Large intestine (tissue), 3 donors: ENCODE results near the gene DGKE. TPM values are rescaled to one million over a fixed set of nuclear protein-coding genes. Genes with fewer than 3 reads are reported as not detected.

Experiments used
- DNase-seq, 2 donors: peaks; one replicate each; pipeline versions ENCODE4 v3.0.0 to v3.0.0-alpha.2; 2013
- H3K27ac ChIP-seq: one replicate; pipeline ENCODE4 v1.5.1; 2013; ENCODE audit warnings: low read length
- H3K27me3 ChIP-seq: 2 replicates; pipeline ENCODE4 v1.6.1; 2013; ENCODE audit warnings: low read length; ENCODE audit not compliant: control insufficient read depth, insufficient read depth
- H3K36me3 ChIP-seq: 2 replicates; pipeline ENCODE4 v1.6.1; 2013; ENCODE audit warnings: low read length; ENCODE audit not compliant: control insufficient read depth, insufficient read depth
- H3K4me1 ChIP-seq: one replicate; pipeline ENCODE4 v1.6.1; 2013; ENCODE audit warnings: low read length; ENCODE audit not compliant: control insufficient read depth, insufficient read depth
- H3K4me3 ChIP-seq: one replicate; pipeline ENCODE4 v1.5.1; 2013; ENCODE audit warnings: low read length
- H3K9me3 ChIP-seq: one replicate; pipeline ENCODE4 v1.6.1; 2013; ENCODE audit warnings: mild to moderate bottlenecking, low read depth, low read length, moderate library complexity; ENCODE audit not compliant: control insufficient read depth
- WGBS: methylation state at CpG from one replicate; pipeline ENCODE4 v1.1.5; 2013; ENCODE audit warnings: low lambda C conversion rate; ENCODE audit not compliant: insufficient coverage; 5-methylcytosine and 5-hydroxymethylcytosine counted together
- polyA plus RNA-seq: library from polyadenylated mRNA; unstranded; fragments of 120-200 nt; gene quantifications from one replicate; pipeline ENCODE4 v1.2.1, GENCODE V29; 2013

DGKE gene
- polyA plus RNA-seq, 1 donor, result 4.2 TPM

- H3K4me1 ChIP-seq, result peaks cover 4% of the 10 kb centered on the region
- DNase-seq, result no peak
- WGBS, result 100% methylated on average over 1 of the region's 4 CpGs
- no peaks in the 10 kb centered on the region for H3K9me3 ChIP-seq
- no peaks in the 10 kb centered on the region for H3K27me3 ChIP-seq
- H3K4me3 ChIP-seq, result no peak overlapping the region
- H3K36me3 ChIP-seq, result no peaks in the 10 kb centered on the region
- H3K27ac ChIP-seq, result no peak overlapping the region
Measured at GRCh38 chr17:56870081-56870651, 36.2 kb downstream of the DGKE start.

- no peak overlapping the region for H3K4me3 ChIP-seq
- WGBS, result 80% methylated on average over 1 of the region's 7 CpGs
- no peak for DNase-seq
- no peak overlapping the region for H3K27ac ChIP-seq
- no peaks in the 10 kb centered on the region for H3K9me3 ChIP-seq
- no peaks in the 10 kb centered on the region for H3K4me1 ChIP-seq
- H3K36me3 ChIP-seq, result no peaks in the 10 kb centered on the region
- H3K27me3 ChIP-seq, result no peaks in the 10 kb centered on the region
Measured at GRCh38 chr17:56876766-56877179, 42.8 kb downstream of the DGKE start.

DNA sequence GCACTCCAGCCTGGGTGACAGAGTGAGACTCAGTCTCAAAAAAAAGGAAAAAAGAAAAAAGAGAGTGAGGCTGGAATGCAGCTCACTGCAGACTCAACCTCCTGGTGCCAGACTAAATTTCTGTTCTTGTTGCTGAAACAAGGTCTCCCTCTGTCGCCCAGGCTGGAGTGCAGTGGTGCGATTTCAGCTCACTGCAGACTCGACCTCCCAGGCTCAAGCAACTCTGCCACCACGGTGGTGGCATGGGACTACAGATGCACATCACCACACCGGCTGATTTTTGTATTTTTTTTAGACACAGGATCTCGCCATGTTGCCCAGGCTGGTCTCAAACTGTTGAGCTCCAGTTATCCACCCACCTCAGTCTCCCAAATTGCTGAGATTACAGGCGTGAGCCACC, 45.3 kb downstream of the DGKE start:
- H3K9me3 ChIP-seq, result no peaks in the 10 kb centered on the region
- H3K4me1 ChIP-seq, result no peaks in the 10 kb centered on the region
- DNase-seq, result no peak
- no peaks in the 10 kb centered on the region for H3K36me3 ChIP-seq
- no peak overlapping the region for H3K4me3 ChIP-seq
- no peaks in the 10 kb centered on the region for H3K27me3 ChIP-seq
- H3K27ac ChIP-seq, result no peak overlapping the region
- no CpG with 5 or more reads among the region's 7 CpGs for WGBS

DNA sequence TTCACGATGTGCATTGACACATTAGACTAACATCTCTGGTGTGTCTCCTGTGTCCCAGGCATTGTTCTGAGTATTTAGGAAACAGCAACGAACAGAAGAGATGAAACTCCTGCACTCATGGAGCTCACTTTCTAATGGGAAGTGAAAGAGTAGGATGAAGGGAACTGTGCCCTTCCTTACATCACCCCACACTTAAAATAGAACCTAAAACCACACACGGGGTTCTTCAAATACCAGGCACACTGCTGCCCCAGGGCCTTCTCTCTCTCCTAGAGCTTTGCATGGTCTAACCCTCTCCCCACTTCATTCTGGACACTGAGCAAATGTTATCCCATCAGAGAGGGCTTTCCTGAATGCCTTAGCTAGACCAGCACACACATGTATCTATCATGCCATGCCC, 46.2 kb downstream of the DGKE start:
- DNase-seq, result no peak
- Histone ChIP-seq H3K27me3 (no peaks in the 10 kb centered on the region), H3K4me1 (no peaks in the 10 kb centered on the region), H3K9me3 (no peaks in the 10 kb centered on the region), H3K4me3 (no peak overlapping the region), H3K27ac (no peak overlapping the region), H3K36me3 (no peaks in the 10 kb centered on the region)
- no CpG with 5 or more reads among the region's 3 CpGs for WGBS

- H3K9me3 ChIP-seq, result no peaks in the 10 kb centered on the region
- no peak overlapping the region for H3K27ac ChIP-seq
- DNase-seq, result no peak
- no peaks in the 10 kb centered on the region for H3K27me3 ChIP-seq
- H3K4me3 ChIP-seq, result no peak overlapping the region
- H3K36me3 ChIP-seq, result no peaks in the 10 kb centered on the region
- WGBS, result 86% methylated on average over 2 of the region's 8 CpGs
- H3K4me1 ChIP-seq, result peaks cover 1% of the 10 kb centered on the region
Measured at GRCh38 chr17:56880571-56880970, 46.6 kb downstream of the DGKE start.

DNA sequence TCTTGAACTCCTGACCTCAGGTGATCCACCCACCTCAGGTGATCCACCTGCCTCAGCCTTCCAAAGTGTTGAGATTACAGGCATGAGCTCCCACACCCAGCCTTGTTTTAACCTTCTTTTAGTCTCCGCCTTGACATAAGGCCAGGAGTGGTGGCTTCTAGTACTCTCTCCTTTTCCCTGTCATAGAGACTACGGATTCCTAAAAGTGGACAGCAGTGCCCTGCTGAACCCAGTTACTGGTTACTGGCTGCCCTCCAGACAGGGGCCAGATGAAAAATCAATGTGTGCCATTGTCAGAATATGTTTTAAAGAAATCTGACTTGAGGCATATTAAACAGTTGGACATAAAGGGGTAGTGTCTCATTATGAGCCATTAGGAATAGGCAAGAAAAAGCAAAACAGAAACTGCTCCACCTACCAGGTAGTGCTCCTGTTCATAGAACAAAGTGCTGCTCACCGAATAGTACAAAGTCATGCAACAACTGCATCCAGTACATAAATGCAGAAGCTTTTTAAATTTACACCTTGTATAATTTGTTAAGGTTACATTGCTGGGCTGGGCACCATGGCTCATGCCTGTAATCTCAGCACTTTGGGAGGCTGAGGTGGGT, 47.8 kb downstream of the DGKE start:
- no peak overlapping the region for H3K27ac ChIP-seq
- H3K27me3 ChIP-seq, result no peaks in the 10 kb centered on the region
- no peak overlapping the region for H3K4me3 ChIP-seq
- DNase-seq, result no peak
- WGBS, result no CpG with 5 or more reads among the region's 3 CpGs
- no peaks in the 10 kb centered on the region for H3K36me3 ChIP-seq
- H3K4me1 ChIP-seq, result peaks cover 12% of the 10 kb centered on the region
- no peaks in the 10 kb centered on the region for H3K9me3 ChIP-seq

- no CpG with 5 or more reads among the region's 1 CpG for WGBS
- Histone ChIP-seq H3K4me3 (no peak overlapping the region), H3K9me3 (peaks cover 11% of the 10 kb centered on the region), H3K27me3 (no peaks in the 10 kb centered on the region), H3K4me1 (peaks cover 13% of the 10 kb centered on the region), H3K36me3 (peaks cover 15% of the 10 kb centered on the region), H3K27ac (no peak overlapping the region)
- no peak for DNase-seq
Measured at GRCh38 chr17:56883616-56884015, 49.7 kb downstream of the DGKE start.

DNA sequence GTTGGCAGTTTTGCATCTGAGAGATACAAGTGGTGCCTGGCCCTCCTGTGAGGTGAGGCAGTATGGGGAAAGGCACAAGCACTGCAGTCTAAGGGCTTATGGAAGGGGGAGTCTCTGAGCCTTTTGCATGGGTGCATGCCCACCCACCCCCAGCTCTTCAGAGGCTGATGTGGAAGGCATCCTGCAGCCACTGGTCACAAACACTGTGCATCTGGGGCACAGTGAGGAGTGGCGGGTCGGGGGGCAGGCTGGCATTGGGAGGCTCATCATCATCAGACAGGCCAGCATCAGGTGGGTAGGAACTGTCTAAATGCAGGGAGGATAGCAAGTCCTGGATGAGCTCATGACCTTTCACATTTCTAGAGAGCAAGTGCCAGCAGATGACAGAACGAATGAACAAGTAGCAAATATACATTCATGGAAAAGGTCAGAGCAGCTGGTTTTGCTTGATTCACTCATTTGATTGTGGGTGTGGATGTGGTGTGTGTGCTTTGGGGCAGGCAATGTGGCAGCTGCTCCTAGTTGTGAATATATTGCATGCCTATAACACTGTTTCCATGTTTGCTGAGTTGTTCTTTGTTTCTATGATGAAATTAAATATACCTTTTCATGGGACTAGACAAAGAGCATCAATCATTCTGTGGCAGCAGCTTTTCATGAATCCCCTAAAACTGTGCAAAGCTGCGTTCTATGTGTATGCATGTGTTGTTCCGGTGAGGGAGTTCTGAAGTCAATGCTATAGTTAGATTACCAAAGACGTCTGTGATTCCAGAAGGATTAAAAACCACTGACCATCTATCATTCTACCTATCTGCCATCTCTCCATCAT, 50.7 kb downstream of the DGKE start:
- DNase-seq, result peak in 1 of 2 donors; percentile 14
- H3K27ac ChIP-seq, result no peak overlapping the region
- peaks cover 22% of the 10 kb centered on the region for H3K36me3 ChIP-seq
- no peak overlapping the region for H3K4me3 ChIP-seq
- WGBS, result 79% methylated on average over 2 of the region's 6 CpGs
- peaks cover 13% of the 10 kb centered on the region for H3K4me1 ChIP-seq
- H3K27me3 ChIP-seq, result no peaks in the 10 kb centered on the region
- peaks cover 12% of the 10 kb centered on the region for H3K9me3 ChIP-seq

DNA sequence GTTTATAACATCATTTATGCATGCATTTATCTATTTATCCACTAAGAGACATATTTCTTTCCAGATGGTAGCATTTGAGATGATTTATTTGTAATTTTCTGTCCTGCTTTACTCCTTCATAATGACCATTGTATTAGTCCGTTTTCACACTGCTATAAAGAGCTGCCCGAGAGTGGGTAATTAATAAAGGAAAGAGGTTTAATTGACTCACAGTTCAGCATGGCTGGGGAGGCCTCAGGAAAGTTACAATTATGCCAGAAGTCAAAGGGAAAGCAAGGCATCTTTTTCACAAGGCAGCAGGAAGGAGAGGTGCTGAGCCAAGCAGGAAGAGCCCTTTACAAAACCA, 51.3 kb downstream of the DGKE start:
- DNase-seq, result no peak
- Histone ChIP-seq H3K27me3 (no peaks in the 10 kb centered on the region), H3K4me1 (peaks cover 13% of the 10 kb centered on the region), H3K9me3 (peaks cover 12% of the 10 kb centered on the region), H3K36me3 (peaks cover 28% of the 10 kb centered on the region), H3K4me3 (no peak overlapping the region), H3K27ac (no peak overlapping the region)
- WGBS, result no CpG with 5 or more reads among the region's 2 CpGs

DNA sequence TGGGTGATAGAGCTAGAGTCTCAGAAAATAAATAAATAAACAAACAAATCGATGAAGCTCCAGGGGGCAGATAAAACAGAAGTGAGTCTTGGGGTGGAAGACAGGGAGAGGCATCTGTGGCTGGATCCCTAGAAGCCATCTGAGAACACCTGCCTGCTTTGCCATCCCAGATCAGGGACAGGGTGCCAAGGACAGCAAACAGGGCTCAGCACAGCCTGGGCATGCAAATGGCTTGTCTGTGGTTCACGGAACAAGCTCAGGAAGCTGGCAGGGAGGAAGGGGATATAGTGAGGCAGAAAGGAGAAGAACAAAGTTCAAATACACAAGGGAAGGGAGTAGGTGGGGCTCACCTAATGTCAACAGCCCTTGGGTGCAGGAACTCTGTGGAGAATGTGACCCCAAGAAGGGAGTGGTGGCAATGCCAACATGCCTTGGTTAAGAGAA, 52.4 kb downstream of the DGKE start:
- no peaks in the 10 kb centered on the region for H3K27me3 ChIP-seq
- peak overlapping the region; percentile 17 for H3K27ac ChIP-seq
- H3K36me3 ChIP-seq, result peaks cover 39% of the 10 kb centered on the region
- WGBS, result 43% methylated on average over 1 of the region's 2 CpGs
- H3K4me1 ChIP-seq, result peaks cover 13% of the 10 kb centered on the region
- no peak overlapping the region for H3K4me3 ChIP-seq
- DNase-seq, result peak; percentile 53 to 81
- H3K9me3 ChIP-seq, result peaks cover 12% of the 10 kb centered on the region
